ENCODE measurements around the gene PTGS2.

DNA sequence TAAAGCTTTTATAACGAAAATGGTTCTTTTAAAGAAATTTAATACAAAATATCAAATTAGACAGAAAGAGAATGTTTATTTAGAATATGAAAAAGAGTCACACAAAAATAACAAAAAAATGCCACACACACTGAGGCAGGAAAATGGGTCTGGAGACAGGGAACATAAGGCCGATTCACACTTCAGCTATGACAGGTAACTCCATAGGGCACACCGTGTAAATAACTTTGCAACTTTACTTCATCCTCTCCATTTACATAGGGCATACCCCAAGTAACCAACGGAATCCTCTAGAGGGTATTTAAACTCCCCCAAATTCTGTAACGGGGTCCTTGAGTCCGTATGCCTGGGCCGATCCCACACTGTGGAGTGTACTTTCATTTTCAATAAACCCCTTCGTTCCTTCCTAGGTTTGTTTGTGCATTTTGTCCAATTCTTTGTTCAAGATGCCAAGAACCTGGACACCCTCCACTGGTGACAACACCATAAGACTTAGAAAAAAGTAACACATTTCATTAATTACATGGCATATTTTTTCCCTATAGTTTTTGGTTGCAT lies 23.1 kb upstream of the PTGS2 start:
- TF ChIP-seq MAFK (IDR thresholded peaks at IDR 0.05; ENCODE audit: low read depth, low read length) (no peak), POLR2A (IDR thresholded peaks at IDR 0.05; ENCODE audit: control extremely low read depth in 1 of 2, low read depth in 2 of 2, low read length in 2 of 2) (no peak), EZH2 (IDR thresholded peaks at IDR 0.05; ENCODE audit: low read depth, low read length, severe bottlenecking) (no peak), HDAC2 (IDR thresholded peaks at IDR 0.05; ENCODE audit: borderline replicate concordance in 1 of 2, low read depth in 2 of 2, low read length in 2 of 2) (no peak), YY1 (IDR thresholded peaks at IDR 0.05; ENCODE audit: low read depth, low read length) (no peak)
- TF ChIP-seq, protein P1, sequence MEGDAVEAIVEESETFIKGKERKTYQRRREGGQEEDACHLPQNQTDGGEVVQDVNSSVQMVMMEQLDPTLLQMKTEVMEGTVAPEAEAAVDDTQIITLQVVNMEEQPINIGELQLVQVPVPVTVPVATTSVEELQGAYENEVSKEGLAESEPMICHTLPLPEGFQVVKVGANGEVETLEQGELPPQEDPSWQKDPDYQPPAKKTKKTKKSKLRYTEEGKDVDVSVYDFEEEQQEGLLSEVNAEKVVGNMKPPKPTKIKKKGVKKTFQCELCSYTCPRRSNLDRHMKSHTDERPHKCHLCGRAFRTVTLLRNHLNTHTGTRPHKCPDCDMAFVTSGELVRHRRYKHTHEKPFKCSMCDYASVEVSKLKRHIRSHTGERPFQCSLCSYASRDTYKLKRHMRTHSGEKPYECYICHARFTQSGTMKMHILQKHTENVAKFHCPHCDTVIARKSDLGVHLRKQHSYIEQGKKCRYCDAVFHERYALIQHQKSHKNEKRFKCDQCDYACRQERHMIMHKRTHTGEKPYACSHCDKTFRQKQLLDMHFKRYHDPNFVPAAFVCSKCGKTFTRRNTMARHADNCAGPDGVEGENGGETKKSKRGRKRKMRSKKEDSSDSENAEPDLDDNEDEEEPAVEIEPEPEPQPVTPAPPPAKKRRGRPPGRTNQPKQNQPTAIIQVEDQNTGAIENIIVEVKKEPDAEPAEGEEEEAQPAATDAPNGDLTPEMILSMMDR (IDR thresholded peaks at IDR 0.05; ENCODE audit: control extremely low read depth in 1 of 3, insufficient read depth in 1 of 3, low read depth in 1 of 3, low read length in 3 of 3) = no peak
- TF ChIP-seq, protein P2, sequence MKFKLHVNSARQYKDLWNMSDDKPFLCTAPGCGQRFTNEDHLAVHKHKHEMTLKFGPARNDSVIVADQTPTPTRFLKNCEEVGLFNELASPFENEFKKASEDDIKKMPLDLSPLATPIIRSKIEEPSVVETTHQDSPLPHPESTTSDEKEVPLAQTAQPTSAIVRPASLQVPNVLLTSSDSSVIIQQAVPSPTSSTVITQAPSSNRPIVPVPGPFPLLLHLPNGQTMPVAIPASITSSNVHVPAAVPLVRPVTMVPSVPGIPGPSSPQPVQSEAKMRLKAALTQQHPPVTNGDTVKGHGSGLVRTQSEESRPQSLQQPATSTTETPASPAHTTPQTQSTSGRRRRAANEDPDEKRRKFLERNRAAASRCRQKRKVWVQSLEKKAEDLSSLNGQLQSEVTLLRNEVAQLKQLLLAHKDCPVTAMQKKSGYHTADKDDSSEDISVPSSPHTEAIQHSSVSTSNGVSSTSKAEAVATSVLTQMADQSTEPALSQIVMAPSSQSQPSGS (IDR thresholded peaks at IDR 0.05; ENCODE audit: low read length) = no peak
